Endothelial cell of umbilical vein (primary cell): ENCODE results near the gene GEMIN7.

Source experiments
- EZH2 ChIP-seq: IDR thresholded peaks from 2 replicates; pipeline ENCODE4 v1.6.1; 2012; ENCODE audit warnings: borderline replicate concordance, low read depth, mild to moderate bottlenecking, moderate library complexity, low read length, inconsistent platforms; ENCODE audit not compliant: severe bottlenecking
- FOS ChIP-seq: IDR thresholded peaks from 2 replicates; pipeline ENCODE4 v1.6.1; 2011; ENCODE audit warnings: mild to moderate bottlenecking, low read length, moderate library complexity, borderline replicate concordance; ENCODE audit not compliant: insufficient read depth
- GATA2 ChIP-seq: IDR thresholded peaks from 2 replicates; pipeline ENCODE4 v1.7.0; 2011; ENCODE audit warnings: low read depth, mild to moderate bottlenecking, moderate library complexity, mixed read lengths, low read length; ENCODE audit not compliant: insufficient read length, insufficient read depth
- JUN ChIP-seq: IDR thresholded peaks from 2 replicates; pipeline ENCODE4 v1.6.1; 2011; ENCODE audit warnings: borderline replicate concordance, low read depth; ENCODE audit not compliant: insufficient read length, insufficient read depth
- MYC ChIP-seq: IDR thresholded peaks from one replicate; pipeline ENCODE4 v1.6.1; 2011; ENCODE audit warnings: mild to moderate bottlenecking, low read depth, low read length
- POLR2A ChIP-seq: IDR thresholded peaks from 2 replicates; pipeline ENCODE4 v1.6.1; 2012; ENCODE audit warnings: low read depth, mild to moderate bottlenecking, control low read depth, low read length
- POLR2AphosphoS5 ChIP-seq: IDR thresholded peaks from 2 replicates; pipeline ENCODE4 v1.6.1; 2012; ENCODE audit warnings: low read depth, mild to moderate bottlenecking, control low read depth, low read length, moderate library complexity; ENCODE audit not compliant: insufficient read depth
- TF ChIP-seq, protein P1 (sequence below), 2 donors: IDR thresholded peaks; 1 replicate in 1 of 2; 2 replicates in 1 of 2; pipeline ENCODE4 v1.5.1; 2011; ENCODE audit warnings: low read length in 2 of 2, mild to moderate bottlenecking in 2 of 2, moderate library complexity in 2 of 2, control low read depth in 1 of 2, inconsistent platforms in 1 of 2, low read depth in 1 of 2; ENCODE audit not compliant: insufficient read depth in 1 of 2; ENCODE audit errors: extremely low read depth in 1 of 2
- TF ChIP-seq, protein P2 (sequence below): IDR thresholded peaks from 2 replicates; pipeline ENCODE4 v1.6.1; 2011; ENCODE audit not compliant: insufficient read depth, insufficient read length

DNA sequence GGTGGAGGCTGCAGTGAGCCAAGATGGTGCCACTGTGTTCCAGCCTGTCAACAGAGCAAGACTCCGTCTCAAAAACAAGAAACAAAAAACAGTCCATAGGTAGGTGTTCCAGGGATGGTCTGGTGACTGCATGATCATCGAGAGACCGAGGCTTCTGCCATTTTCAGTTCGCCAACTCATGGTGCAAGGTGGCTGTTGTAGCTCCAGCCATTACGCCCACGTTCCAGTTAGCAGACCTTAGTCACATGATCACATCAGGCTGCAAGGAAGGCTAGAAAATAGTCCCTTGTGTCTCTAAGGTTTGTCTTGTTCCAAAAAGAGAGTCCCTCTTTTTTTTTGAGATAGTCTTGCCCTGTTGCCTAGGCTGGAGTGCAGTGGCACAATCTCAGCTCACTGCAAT lies 43.3 kb upstream of the GEMIN7 start:
- TF ChIP-seq, protein P1, sequence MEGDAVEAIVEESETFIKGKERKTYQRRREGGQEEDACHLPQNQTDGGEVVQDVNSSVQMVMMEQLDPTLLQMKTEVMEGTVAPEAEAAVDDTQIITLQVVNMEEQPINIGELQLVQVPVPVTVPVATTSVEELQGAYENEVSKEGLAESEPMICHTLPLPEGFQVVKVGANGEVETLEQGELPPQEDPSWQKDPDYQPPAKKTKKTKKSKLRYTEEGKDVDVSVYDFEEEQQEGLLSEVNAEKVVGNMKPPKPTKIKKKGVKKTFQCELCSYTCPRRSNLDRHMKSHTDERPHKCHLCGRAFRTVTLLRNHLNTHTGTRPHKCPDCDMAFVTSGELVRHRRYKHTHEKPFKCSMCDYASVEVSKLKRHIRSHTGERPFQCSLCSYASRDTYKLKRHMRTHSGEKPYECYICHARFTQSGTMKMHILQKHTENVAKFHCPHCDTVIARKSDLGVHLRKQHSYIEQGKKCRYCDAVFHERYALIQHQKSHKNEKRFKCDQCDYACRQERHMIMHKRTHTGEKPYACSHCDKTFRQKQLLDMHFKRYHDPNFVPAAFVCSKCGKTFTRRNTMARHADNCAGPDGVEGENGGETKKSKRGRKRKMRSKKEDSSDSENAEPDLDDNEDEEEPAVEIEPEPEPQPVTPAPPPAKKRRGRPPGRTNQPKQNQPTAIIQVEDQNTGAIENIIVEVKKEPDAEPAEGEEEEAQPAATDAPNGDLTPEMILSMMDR (IDR thresholded peaks at IDR 0.05; ENCODE audit: extremely low read depth in 1 of 2, insufficient read depth in 1 of 2, low read depth in 1 of 2, low read length in 2 of 2), result no peak
- TF ChIP-seq POLR2A (no peak), EZH2 (no peak), POLR2AphosphoS5 (no peak), JUN (no peak), GATA2 (no peak), FOS (no peak), MYC (no peak)
- TF ChIP-seq, protein P2, sequence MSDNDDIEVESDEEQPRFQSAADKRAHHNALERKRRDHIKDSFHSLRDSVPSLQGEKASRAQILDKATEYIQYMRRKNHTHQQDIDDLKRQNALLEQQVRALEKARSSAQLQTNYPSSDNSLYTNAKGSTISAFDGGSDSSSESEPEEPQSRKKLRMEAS, result no peak
